Femur (tissue), 1 donor: Measurements from ENCODE around the gene HDAC2.
"Not testable (repeated sequence)": the region's sequence is repeated elsewhere in the genome, so short reads cannot be mapped to it uniquely, and the experiment has no call there.

Experiments used
- DNase-seq: peaks from one replicate; pipeline ENCODE4 v3.0.0-alpha.2; 2017

Gene HDAC2

DNA sequence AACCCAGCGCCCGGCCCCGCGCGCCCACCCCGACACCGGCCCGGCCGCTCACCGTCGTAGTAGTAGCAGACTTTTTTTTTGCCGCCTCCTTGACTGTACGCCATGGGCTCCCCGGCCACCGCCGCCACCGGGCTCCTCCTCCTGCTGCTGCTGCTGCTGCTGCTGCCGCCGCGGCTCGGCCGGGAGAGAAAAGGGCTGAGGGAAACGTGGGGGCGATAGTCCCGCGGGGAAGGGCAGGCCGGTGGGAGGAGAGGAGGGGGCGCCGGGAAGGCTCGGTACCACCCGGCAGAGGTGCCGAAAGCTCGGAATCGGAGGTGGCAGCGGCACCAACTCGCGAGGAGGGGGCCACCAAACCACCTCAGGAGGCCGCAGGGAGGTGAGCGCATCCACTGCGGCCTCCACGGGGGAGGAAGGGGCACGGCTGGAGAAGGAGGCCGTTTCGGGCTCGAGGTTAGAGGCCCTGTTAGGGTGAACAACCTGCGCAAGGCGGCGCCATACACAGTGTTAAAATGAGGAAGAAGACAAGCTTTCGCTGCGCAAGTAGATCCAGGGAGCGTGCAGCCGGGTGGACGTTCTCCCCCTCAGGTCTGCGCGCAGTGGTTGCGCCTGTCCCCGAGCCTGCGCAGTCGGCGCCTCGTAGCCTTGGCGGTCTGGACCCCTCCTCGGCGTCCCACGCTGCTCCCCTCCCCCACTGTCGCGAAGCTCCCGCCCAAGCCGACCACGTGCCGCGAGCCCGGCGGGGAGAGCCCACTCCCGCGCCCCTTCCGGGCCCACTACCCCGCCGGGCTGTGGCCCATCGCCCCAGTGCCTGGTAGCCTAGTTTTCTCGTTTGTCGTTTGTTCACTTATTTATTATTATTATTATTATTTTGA is at the start of gene HDAC2:
Gene HDAC2, minus strand, starts transcription at position 344 of the 872 bp plus-strand sequence. Its CDS starts 240 bp downstream, at position 104.
- DNase-seq = peak; percentile 92

DNA sequence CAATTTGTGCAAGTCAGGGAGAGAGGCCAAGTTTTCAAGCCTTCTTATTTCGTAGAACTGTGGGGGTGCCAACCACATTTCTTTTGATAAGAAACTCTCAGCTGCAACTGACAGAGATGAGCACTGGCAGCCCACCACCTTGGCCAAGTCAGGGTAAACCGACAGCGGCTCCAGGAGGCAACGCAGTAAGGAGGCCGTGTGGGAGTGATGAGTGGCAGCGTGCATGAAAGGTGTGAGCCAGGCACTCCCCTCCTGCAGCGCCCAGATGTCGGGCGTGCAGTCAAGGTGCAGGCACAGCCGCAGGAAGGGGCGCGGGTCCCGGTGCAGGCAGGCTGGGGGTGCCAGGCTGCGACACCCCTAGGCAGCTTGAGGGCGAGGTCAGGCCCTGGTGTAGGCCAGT is 49.2 kb upstream of the HDAC2 start:
- no peak for DNase-seq

DNA sequence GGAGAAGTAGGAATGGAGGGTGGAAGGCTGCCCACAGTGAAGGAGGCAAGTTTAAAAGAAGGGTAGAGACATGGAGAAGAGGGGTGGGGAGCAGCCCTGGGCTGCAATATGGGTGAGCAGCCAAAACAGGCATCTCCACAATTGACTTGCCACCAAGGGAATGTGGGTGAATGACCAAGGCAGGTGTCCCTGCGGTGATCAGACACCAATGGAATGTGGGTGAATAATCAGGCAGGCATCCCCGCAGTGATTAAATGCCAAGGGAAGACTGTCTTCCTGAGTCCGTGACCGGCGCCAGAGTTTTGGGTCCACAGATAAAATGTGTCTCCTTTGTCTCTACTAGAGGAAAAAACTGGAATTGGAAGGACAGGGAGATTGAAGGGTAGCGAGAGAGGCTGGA is 46.2 kb upstream of the HDAC2 start:
- DNase-seq = not testable (repeated sequence)

DNA sequence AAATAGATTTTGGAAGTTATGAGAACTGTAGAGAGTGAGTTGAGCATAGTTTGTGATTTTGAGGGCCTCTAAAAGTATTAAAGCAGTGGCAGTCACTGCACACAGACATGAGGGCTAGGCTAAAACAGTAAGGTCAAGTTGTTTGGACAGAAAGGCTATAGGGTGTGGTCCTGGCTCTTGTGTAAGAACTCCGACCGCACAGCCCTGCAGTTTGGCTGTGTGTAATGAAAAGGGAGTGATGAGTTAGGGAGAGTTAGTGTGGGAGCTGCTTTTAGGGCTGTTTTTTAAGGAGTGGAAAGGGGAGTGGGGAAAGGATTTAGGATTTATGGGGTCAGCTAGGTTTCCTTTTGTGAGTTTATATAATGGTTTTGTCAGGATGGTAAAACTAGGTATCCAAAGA is 43.2 kb upstream of the HDAC2 start:
- DNase-seq = not testable (repeated sequence)

DNA sequence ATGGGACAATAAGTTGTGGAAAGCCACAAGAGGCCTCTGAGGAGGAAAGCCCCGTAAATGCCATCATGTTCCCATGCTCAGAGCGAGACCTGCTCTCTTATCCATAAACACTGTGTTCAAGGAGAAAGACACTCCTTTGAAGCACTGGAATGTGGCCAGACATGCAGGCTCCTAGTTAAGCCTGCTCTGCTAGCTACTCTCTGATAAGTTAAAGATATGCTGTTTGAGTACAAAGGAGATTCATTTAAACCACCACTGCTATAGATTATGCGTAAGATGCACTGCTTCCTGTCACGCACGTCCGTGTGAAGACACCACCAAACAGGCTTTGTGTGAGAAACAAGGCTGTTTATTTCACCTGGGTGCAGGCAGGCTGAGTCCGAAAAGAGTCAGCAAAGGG is 40.5 kb upstream of the HDAC2 start:
- not testable (repeated sequence) for DNase-seq

DNA sequence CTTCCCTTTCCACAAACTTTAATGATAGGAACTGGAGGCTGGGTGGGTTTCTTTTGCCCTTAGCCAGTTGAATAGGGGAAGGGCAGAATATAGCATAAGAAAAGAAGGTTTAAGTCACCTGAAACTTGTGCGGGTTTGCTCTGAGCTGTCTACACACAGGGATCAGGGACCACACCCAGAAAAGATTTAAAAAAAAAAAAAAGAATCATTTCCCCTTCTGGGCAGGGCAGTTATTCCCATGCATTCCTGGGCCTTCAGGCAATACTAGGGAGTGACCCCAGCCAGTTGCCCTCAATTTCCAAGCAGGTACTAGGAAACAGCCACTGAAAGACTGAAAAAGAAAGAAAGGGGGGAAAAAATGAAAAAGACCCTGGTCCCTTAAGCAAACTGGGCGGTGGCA is 39.6 kb upstream of the HDAC2 start:
- no peak for DNase-seq

DNA sequence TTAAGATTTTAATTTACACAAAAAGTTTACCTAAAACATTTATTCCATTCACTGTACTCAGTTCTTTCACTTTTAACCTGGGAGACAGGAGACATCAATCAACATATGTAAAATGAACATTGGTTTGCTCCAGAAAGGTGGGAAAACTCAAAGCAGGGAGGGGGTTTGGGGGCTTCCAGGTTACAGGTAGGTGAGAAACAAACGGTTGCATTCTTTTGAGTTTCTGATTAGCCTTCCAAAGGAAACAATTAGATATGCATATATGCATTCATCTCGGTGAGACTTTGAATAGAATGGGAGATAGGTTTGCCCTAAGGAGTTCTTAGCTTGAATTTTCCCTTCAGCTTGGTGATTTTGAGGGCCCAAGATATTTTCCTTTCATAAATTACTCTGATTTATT is 38.2 kb upstream of the HDAC2 start:
- no peak for DNase-seq

DNA sequence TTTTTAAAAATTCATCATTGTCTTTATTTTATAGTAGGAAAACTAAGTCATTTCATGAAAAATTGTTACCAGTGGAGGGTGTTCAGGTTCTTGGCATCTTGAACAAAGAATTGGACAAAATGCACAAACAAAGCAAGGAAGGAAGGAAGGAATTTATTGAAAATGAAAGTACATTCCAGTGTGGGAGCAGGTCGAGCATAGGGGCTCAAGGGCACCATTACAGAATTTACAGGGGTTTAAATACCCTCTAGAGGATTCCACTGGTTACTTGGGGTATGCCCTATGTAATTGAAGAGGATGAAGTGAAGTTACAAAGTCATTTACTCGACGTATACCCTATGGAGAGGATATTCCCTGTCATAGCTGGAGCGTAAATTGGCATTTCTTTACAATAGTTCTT is 37.4 kb upstream of the HDAC2 start:
- DNase-seq = no peak

DNA sequence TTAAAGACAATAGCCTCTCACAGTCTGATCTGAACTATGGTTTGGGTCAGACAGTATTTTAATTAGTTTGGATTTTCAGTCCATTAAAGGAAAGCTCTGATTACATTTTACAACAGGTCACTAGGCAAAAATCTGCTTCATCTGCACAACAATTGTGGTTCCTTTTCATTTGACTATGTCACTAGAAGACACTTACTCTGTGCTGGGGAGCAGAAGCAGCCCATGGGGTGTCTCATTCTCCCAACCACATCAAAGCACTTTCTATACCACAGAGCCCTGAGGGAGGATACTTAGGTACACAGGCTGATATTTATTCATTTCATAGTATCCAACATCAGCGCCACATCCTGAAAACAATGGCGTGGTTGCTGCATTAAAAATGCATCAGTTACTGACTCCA is 36.6 kb upstream of the HDAC2 start:
- DNase-seq = no peak

DNA sequence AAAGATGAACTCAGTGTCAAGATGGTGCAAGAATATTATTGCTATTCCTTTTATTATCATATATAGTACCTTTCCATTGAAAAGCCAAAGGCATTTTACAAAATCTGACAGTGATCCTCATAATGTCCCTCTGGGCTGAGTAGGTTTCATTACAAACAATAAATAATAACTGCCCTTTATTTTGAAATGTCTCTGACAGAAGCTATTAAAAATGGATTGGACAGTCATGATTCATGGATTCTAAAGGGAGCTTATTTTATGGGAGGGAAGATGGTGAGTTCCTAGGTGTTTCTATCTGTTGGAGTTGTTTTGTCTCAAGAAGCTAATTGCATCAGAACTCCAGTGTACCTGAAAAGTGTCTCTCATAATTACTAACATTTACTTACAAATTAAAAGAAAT is 30.4 kb upstream of the HDAC2 start:
- no peak for DNase-seq

DNA sequence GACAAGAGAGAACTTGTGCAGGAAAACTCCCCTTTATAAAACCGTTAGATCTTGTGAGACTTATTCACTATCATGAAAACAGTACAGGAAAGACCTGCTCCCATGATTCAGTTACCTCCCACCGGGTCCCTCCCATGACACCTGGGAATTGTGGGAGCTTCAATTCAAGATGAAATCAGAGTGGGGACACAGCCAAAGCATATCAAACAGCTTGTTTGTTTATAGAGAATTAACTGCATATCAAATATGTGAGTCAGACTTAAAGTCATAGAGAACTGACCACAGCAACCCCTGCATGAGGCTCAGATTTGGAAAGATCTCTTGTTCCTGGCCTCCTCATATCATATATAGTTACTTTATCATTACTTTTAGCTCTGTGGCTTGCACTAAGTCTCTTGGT is 29.1 kb upstream of the HDAC2 start:
- no peak for DNase-seq

DNA sequence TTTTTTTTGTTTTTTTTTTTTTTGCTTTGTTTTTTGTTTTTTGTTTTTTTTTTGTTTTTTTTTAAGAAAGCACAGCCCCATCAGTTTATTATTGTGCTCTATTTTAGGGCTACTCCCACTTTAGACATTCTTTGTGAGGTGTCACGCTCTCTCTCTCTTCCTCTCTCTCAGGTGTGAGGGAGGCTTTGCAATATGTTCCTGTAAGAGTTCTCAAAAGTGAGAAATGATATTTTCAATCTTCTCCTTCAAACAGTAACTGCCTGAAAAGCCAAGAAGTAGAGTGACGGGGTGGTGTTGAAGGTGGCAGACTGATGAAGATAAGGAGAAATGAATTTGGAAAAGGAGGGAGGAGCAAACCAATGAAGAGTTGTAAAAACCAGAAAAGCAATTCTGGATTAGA is 28.3 kb upstream of the HDAC2 start:
- no peak for DNase-seq

DNA sequence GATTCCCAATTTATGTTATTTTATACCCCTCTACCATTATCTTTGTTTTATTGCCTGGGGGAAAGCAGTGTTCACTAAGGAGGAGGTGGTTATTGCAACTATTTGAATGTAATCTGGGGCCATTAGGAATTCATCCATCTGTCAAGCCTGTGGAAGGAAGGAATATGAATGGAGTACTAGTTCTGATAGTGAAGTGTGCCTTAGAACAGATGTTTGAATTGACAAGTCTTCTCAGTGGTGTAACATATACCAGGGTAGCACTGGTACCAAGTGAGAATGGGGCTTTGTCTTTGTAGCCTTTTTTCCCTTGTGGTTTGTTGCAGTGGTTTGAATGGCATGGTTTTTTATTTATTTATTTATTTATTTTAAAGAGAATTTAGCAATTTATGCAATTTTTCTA is 27.9 kb upstream of the HDAC2 start:
- DNase-seq = no peak

DNA sequence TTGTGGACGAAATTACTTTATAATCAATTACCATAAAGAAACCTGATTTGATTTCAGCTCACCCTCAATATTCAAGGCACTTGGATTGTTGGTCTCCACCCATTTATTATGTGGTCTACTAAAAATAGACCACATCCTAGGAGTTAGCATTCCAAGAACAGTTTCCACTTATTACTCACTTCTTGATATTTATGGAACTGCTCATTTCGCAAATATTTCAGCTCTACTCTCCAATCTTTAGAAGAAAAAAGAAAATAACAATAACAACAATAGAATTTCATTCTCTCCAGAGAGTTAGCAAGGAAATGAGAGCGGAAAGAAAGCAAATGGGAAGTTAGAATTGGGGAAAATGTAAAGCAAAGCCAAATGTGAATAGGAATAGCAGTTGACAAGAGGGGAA is 26.2 kb upstream of the HDAC2 start:
- DNase-seq = no peak

DNA sequence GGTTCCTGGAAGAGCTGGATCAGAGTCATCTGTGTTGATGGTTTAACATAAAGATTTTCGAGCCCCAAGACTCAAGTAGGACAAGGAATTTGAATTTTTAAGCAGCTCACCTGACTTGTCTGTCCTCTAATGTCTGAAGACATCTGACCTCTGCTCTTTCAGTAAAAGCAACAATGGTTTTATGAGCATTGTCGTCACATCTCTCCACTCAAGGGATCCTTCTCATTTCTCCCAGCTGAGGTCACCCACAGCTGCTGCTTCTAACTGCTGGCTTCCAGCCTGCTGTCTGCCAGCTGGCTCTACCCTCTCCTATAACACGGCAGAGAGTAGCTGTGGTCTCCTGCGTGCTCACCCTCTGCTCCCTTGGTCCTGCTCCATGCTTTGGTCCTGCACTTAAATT is 24.7 kb upstream of the HDAC2 start:
- peak; percentile 87 for DNase-seq

DNA sequence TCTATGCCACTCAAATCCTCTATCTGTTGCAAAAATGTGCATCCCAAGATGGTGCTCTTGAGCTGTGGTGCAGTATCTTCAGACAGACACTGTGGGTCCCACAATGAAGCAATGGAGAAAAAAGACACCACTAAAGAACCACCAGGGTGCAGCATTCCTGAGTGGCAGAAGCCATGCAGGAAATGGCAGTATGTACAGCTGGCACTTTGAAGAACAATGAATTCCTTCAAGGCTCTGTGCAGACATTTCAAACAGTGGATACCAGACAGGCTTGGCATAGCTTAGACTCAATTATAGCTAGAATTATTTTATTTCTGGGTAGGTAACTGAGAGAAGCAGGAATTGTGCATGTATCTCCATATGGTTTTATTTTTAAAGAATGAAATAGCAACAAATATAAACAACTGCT is 24.0 kb upstream of the HDAC2 start:
- peak; percentile 67 for DNase-seq

DNA sequence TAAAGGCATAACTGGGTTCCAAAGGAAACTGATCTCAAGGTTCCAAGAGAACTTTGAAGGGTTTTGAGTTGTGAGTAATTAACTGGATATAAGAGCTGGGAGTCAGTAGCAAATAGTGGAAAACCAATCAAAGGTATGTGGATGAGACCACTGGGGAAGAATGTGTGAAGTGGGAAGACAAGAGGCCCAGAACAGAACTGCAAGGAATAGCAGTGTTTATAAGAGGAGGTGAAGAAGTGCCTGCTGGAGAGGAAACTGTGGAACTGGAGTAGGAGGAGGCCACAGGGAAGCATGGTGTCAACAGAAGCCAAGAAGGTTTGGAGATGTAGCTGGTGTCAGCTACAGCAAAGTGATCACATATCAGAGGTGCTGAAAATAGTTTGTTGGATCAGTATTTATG is 18.7 kb upstream of the HDAC2 start:
- no peak for DNase-seq

DNA sequence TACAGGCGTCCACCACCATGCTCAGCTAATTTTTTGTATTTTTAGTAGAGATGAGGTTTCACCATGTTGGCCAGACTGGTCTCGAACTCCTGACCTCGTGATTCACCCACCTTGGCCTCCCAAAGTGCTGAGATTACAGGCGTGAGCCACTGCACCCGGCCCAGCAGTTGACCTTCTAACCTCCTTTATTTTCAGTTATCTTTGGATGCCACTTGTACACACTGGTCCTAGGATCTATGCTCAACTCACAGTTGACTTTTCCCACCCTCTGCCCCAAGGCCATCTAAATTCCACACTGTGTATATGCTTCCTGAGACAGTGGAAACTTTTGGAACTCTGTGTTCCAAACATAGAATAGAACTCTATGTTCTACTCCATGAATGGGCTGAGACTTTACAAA is 11.7 kb upstream of the HDAC2 start:
- not testable (repeated sequence) for DNase-seq

DNA sequence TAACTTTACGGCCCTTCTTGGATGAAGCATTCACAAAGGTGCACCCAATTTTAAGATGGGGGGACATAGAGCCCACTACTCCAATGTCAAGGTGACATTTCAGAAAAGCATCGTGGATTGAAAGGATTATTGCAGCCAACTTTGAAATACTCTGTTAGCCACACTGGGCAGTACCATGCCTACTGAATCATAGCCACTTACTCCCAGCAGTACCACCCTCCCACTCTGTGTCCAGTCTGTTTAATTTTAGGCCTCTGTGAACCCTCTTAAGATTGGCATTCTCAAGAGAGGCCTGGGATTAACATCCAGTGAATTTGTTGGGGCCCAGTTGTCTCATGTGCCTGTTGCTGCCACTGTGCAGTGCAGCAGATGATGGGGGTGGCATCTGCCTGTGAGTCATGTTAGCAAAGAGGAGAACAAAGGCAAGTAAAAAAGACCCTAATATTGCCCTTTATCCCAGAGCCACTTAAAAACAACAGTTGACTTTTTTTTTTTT is 11.2 kb upstream of the HDAC2 start:
- DNase-seq = no peak

DNA sequence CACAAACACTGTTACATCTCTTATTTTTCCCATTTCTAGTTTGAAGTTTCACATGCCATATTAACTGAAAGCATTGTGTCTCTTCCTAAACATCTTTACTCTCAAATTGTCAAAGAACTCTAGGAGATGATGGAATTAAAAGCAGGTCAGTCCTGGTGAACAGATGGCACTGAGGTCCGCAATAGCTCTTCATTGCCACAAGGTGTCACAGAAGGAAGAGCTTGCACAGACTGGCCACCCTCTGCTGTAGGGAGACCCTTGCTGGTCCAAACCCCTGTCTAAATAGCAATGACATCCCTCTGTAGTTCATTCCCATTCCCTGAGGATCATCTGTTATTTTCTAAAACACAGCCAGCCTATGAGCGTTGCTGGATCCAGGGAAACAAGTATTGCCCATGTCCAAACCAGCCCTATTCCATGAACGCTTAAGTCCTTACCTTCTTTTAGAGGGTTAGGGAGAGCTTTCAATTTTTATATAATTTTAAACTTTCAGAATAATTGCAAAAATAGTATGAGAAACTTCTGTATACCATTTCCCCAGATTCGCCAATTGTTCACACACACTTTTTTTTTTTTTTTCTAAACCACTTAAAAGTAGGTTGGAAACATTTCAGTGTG is 10.1 kb upstream of the HDAC2 start:
- no peak for DNase-seq

DNA sequence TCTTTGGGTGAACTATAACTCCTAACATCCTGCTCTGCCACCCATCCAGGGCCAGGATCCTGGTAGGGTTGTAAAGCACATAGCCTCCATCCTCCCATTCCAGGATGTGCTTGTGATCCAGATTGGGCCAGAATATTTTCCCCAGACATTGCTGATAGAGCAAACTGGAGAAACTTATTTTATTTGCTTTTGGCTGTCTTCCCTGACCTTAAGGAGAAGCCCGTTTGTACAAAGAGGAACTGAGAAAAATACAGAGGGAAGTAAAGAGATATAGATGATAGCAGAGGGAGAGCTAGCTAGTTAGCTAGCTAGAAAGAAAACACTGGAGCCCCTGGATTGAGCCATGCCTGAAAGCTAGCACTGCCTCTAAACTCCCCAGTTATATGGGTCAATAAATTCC is 9.0 kb upstream of the HDAC2 start:
- no peak for DNase-seq

DNA sequence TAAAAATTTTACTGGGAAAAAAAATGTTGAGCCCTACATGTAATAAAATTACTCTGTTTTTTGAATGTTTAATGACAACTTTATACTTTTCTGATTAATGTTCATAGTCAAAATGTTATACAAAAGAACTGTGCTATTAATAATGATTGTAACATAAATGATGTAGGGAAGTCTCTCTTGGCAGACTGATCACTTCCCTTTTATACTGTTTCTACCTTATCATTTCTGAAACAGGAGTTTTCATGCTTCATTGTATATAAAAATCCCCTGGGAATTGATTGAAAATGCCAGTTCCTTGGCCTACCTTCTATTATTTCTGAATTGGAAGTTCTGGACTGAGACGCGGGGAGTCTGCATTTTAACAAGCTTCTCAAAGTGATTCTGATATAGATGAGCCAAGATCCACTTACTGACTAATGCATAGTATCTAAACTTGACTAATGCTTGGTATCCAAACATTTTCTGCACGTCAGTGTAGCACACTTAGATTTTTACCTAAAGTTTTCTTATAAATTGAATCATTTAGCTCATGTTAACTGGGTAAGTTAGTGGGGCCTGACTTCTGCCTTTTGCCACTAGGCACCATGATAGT is 7.2 kb upstream of the HDAC2 start:
- DNase-seq = no peak

DNA sequence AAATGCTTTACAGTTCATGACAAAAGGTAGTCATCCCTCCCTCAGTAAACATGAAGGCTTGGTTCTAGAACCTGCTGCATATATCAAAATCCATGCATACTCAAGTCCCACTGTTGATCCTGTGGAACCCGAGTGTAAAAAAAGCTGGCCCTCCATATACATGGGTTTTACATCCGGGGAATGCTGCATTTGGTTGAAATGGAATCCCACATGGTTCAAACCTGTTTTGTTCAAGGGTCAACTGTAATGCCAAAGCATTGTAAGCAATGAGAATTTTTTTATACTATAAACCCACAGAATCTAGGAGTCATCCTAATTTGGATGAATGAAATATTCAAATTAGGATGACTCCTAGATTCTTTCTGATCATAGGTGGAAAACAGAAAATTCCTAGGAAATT is 5.9 kb upstream of the HDAC2 start:
- no peak for DNase-seq

DNA sequence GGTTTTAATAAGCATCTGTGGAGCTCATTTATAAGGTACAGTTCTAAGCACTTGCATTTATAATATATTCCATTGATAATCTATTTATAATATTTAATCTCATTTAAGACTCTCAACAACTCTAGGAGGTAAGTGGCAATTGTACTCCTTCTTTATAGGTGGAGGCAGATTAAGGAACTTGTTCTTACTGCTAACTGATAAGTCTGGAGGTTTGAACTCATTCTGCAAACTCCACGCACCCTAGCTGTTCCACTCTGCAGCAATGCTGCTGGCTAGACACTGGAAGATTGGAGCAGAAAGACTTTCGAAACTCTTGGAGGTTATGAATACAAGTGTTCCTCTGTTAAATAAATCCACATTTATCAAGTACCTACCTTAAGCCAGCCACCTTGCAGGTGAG is 793 bp upstream of the HDAC2 start:
- DNase-seq = no peak
